ENCODE measurements around the gene PLA2G3. TPM values are rescaled to one million over a fixed set of nuclear protein-coding genes. Genes with fewer than 3 reads are reported as not detected.
"Not testable (repeated sequence)": the region's sequence is repeated elsewhere in the genome, so short reads cannot be mapped to it uniquely, and the experiment has no call there.

The PLA2G3 gene
- total RNA-seq, 4 donors from 2014 or later, result not detected

DNA sequence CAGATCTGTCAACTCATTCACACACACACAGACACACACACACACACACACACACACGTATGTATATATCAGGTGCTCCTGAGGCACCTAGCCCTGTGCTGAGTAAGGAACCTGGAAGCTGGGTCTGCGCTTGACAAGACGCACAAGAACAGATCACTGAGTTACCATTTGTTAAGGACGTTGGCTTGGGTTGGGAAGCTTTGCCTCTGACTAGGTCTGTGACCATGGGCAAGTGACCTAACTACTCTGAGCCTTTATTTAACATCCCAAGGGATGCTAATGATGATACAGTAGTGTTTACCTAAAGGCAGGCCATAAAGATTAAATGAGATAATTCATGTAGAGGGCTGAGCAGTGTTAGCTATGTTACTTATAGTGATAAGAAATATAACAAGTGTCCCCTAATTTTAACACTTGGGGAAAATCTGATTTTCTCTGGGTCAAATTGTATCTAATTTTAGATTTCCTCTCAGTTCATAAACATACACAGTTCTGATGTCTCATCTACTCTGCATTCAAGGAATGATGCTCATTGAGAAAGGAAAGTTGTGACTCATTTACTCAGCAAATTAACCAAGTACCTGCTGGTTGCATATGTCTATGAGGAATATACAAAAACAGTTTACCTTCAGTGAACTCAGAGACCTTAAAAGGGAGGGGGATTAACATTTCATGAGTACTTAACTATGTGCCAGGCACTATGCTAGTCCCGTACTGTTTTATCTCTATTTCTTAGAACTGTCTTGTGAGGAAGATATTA is 33.3 kb upstream of the PLA2G3 start:
- no peak overlapping the region for H3K4me3 ChIP-seq
- H3K27ac ChIP-seq, result peak overlapping the region; percentile 37 to 60 (median 41)
- in situ Hi-C loops (cut with MboI; ENCODE audit: low pct_ligation_motif_present in 1 of 4, low pct_unique_long_range_greater_than_20kb in 1 of 4, low sequenced_read_pairs in 3 of 4) (no loop called here), intact Hi-C loops (cut with DNase I; ENCODE audit: low total_unique reads) (no loop called here)
- DNase-seq, result no peak
- H3K4me1 ChIP-seq, result peaks cover 0 to 43% (median 13%) of the 10 kb centered on the region in 4 donors
- 80 to 100% methylated on average over 1 to 5 of the region's 5 CpGs for WGBS, 2 donors (ENCODE audit: low coverage in 1 of 2)
- TF ChIP-seq EP300 (IDR thresholded peaks at IDR 0.05; ENCODE audit: low read depth) (no peak), POLR2AphosphoS5 (IDR thresholded peaks at IDR 0.05) (peak in 1 of 3 donors; percentile 26)
- no peaks in the 10 kb centered on the region for H3K9me3 ChIP-seq
- H3K27me3 ChIP-seq, result no peaks in the 10 kb centered on the region
- no peaks in the 10 kb centered on the region for H3K36me3 ChIP-seq

DNA sequence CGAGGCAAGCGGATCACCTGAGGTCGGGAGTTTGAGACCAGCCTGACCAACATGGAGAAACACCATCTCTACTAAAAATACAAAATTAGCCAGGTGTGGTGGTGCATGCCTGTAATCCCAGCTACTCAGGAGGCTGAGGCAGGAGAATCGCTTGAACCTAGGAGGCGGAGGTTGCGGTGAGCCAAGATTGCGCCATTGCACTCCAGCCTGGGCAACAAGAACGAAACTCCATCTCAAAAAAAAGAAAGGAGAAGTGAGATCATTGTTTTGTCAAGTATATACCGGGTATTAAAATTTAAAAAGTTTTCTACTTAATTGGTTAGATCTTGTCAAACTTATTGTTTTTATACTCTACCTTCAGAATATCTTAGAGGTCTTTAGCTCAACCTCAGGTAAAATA is 31.4 kb upstream of the PLA2G3 start:
- H3K36me3 ChIP-seq; in situ Hi-C loops (cut with MboI; ENCODE audit: low pct_ligation_motif_present in 1 of 4, low pct_unique_long_range_greater_than_20kb in 1 of 4, low sequenced_read_pairs in 3 of 4); DNase-seq; intact Hi-C loops (cut with DNase I; ENCODE audit: low total_unique reads); H3K9me3 ChIP-seq; H3K27ac ChIP-seq; H3K4me3 ChIP-seq; H3K27me3 ChIP-seq: not testable (repeated sequence)
- 94 to 95% methylated on average over 9 of the region's 9 CpGs for WGBS, 2 donors (ENCODE audit: low coverage in 1 of 2)
- H3K4me1 ChIP-seq, result peaks cover 0 to 44% (median 17%) of the 10 kb centered on the region in 4 donors

DNA sequence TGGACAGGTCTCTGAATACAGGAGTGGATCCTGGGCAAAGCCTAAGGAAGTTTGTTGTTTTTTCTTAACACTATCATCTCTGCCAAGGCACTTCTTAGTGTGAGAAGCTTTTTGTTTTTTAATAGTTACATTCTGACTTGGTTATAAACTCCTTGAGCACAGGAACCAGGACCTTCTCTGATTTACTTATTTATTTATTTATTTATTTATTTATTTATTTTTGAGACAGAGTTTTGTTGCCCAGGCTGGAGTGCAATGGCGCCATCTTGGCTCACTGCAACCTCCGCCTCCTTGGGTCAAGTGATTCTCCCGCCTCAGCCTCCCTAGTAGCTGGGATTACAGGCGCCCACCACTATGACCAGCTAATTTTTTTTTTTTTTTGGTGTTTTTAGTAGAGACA is 30.7 kb upstream of the PLA2G3 start:
- peak overlapping the region in 2 of 4 donors; percentile 20 to 30 for H3K27ac ChIP-seq

DNA sequence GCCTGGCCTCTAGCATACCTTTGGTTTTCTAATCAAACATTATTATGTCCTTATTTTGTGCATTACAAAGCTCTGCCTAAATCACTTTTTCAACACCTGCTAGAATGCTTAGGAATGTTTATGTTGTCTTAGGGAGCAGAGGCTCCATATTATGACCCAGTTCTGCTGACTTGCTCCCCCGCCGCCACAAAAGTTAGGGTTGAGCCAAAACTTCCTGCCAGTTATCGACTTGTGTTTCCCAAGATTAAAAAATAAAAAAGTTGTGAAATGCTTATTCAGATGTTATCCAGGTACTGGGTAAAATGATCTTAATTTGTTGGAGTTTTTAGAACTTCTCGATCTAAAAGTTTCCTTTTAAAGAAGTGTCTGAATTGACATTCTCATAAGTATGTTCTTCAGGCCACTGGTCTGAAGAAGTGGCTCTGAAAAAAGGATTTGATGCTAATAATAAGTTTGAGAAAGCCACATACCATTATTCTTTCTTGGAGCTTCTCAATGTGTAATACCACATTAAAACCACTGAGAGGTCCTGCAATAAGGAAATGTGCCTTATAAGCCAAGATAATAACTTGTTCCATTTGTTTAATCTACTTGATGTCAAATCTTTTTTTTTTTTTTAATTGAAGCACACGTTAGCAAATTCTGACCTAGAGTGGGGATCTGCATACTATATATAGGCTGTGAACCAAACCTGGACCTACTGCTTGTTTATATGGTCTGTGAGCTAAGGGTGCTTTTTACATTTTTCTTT is 21.9 kb upstream of the PLA2G3 start:
- WGBS, 2 donors (ENCODE audit: low coverage in 1 of 2), result 53 to 56% methylated on average over 5 of the region's 5 CpGs
- Histone ChIP-seq H3K36me3 (peaks cover 0 to 8% (median 4%) of the 10 kb centered on the region in 4 donors), H3K4me1 (peaks cover 9 to 33% (median 25%) of the 10 kb centered on the region in 4 donors), H3K27me3 (no peaks in the 10 kb centered on the region), H3K4me3 (no peak overlapping the region), H3K27ac (peak overlapping the region; percentile 42 to 95 (median 90)), H3K9me3 (no peaks in the 10 kb centered on the region)
- no peak for TF ChIP-seq EP300 (IDR thresholded peaks at IDR 0.05; ENCODE audit: low read depth)
- TF ChIP-seq, protein P1, sequence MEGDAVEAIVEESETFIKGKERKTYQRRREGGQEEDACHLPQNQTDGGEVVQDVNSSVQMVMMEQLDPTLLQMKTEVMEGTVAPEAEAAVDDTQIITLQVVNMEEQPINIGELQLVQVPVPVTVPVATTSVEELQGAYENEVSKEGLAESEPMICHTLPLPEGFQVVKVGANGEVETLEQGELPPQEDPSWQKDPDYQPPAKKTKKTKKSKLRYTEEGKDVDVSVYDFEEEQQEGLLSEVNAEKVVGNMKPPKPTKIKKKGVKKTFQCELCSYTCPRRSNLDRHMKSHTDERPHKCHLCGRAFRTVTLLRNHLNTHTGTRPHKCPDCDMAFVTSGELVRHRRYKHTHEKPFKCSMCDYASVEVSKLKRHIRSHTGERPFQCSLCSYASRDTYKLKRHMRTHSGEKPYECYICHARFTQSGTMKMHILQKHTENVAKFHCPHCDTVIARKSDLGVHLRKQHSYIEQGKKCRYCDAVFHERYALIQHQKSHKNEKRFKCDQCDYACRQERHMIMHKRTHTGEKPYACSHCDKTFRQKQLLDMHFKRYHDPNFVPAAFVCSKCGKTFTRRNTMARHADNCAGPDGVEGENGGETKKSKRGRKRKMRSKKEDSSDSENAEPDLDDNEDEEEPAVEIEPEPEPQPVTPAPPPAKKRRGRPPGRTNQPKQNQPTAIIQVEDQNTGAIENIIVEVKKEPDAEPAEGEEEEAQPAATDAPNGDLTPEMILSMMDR (IDR thresholded peaks at IDR 0.05), result peak in 4 of 5 experiments; percentile 17 to 46 (median 33)
- intact Hi-C loops (cut with DNase I; ENCODE audit: low total_unique reads) (no loop called here), in situ Hi-C loops (cut with MboI; ENCODE audit: low pct_ligation_motif_present in 1 of 4, low pct_unique_long_range_greater_than_20kb in 1 of 4, low sequenced_read_pairs in 3 of 4) (no loop called here)
- no peak for DNase-seq

More for the DNA sequence above, 30.7 kb upstream of the PLA2G3 start:
- peaks cover 0 to 3% (median 0%) of the 10 kb centered on the region in 4 donors for H3K36me3 ChIP-seq
- no peaks in the 10 kb centered on the region for H3K9me3 ChIP-seq
- in situ Hi-C loops (cut with MboI; ENCODE audit: low pct_ligation_motif_present in 1 of 4, low pct_unique_long_range_greater_than_20kb in 1 of 4, low sequenced_read_pairs in 3 of 4), result no loop called here
- 95 to 100% methylated on average over 4 of the region's 4 CpGs for WGBS, 2 donors (ENCODE audit: low coverage in 1 of 2)
- intact Hi-C loops (cut with DNase I; ENCODE audit: low total_unique reads), result no loop called here
- no peak for DNase-seq
- no peak for TF ChIP-seq POLR2AphosphoS5 (IDR thresholded peaks at IDR 0.05)
- TF ChIP-seq, protein P1 (IDR thresholded peaks at IDR 0.05), result no peak
- TF ChIP-seq EP300 (IDR thresholded peaks at IDR 0.05; ENCODE audit: low read depth), result no peak
- no peak for TF ChIP-seq POLR2A (IDR thresholded peaks at IDR 0.05)
- H3K27me3 ChIP-seq, result no peaks in the 10 kb centered on the region
- peaks cover 0 to 44% (median 17%) of the 10 kb centered on the region in 4 donors for H3K4me1 ChIP-seq
- H3K4me3 ChIP-seq, result no peak overlapping the region

DNA sequence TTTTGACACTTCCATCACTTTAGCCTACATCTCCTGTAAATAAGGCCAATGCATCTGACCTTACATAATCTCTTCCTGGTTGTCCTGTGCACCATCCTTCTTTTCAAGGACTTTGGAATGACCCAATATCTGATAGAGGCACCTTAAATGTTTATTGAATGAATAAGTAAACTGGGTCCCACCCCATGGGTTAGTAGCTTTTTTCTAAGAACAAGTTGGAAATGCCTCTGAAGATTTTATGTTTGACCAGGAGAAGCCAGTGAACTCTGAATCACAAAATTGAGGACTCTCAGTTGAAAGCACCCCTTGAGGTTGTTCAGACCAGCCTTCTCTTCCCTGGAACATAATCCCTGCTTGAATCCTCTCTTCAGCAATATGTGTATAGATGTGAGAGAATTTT is 21.1 kb upstream of the PLA2G3 start:
- H3K27me3 ChIP-seq, result no peaks in the 10 kb centered on the region
- H3K4me3 ChIP-seq, result peak overlapping the region in 1 of 4 donors; percentile 82
- no peaks in the 10 kb centered on the region for H3K9me3 ChIP-seq
- peak overlapping the region; percentile 89 to 95 (median 90) for H3K27ac ChIP-seq
- in situ Hi-C loops (cut with MboI; ENCODE audit: low pct_ligation_motif_present in 1 of 4, low pct_unique_long_range_greater_than_20kb in 1 of 4, low sequenced_read_pairs in 3 of 4) (no loop called here), intact Hi-C loops (cut with DNase I; ENCODE audit: low total_unique reads) (no loop called here)
- H3K4me1 ChIP-seq, result peaks cover 9 to 33% (median 25%) of the 10 kb centered on the region in 4 donors
- no peak for DNase-seq
- H3K36me3 ChIP-seq, result peaks cover 0 to 8% (median 4%) of the 10 kb centered on the region in 4 donors
- TF ChIP-seq, protein P1 (IDR thresholded peaks at IDR 0.05), result no peak
- TF ChIP-seq POLR2A (IDR thresholded peaks at IDR 0.05), result no peak
